Pancreas (tissue), 10 donors: ENCODE results near the gene EFNB2. TPM values are rescaled to one million over a fixed set of nuclear protein-coding genes. Genes with fewer than 3 reads are reported as not detected.

Experiments
- ATAC-seq, 4 donors: fragments of 200-7000 bp; cut with Tn5 transposase; one replicate each; pipeline versions ENCODE4 v1.8.0 to v1.9.1; 2020; ENCODE audit warnings: mild to moderate bottlenecking in 4 of 4, moderate library complexity in 4 of 4
- DNase-seq, 6 donors: peaks; one replicate each; pipeline ENCODE4 v3.0.0-alpha.2; 2020
- FAIRE-seq: peaks from 2 replicates; lab custom pipeline; 2012; peaks lifted over from hg19 to GRCh38; lab: Jason Lieb, UNC
- H3K27ac ChIP-seq, 4 donors: fragments of 200-600 bp; sonication (generic); 1 replicate in 3 of 4; 2 replicates in 1 of 4; pipeline versions ENCODE4 v1.5.0 to v1.8.0; 2020
- H3K27me3 ChIP-seq, 4 donors: fragments of 200-600 bp; one replicate each; pipeline ENCODE4 v1.8.0; 2021
- H3K36me3 ChIP-seq, 3 donors: fragments of 200-600 bp; sonication (generic) in 1 of 3; one replicate each; pipeline versions ENCODE4 v1.5.0 to v1.8.0; 2020 to 2021
- H3K4me1 ChIP-seq, 3 donors: fragments of 200-600 bp; one replicate each; pipeline ENCODE4 v1.8.0; 2021
- H3K4me3 ChIP-seq, 4 donors: fragments of 200-600 bp; sonication (generic) in 2 of 4; one replicate each; pipeline versions ENCODE4 v1.5.0 to v1.8.0; 2020 to 2021
- H3K9me3 ChIP-seq, 4 donors: fragments of 200-600 bp; one replicate each; pipeline ENCODE4 v1.8.0; 2021
- CTCF ChIP-seq, 4 donors: fragments of 200-600 bp; sonication (generic) in 3 of 4; IDR thresholded peaks; one replicate each; pipeline versions ENCODE4 v1.5.0 to v1.8.0; 2021; ENCODE audit warnings: antibody characterized with exemption in 4 of 4
- WGBS, 2 donors: extraction: QIAGEN DNeasy Blood & Tissue Kit; methylation state at CpG; one replicate each; pipeline ENCODE4 v1.1.7; 2013; 5-methylcytosine and 5-hydroxymethylcytosine counted together
- intact Hi-C, 3 donors: fragments of 100-400 bp; cut with DNase I; formaldehyde crosslinking; loops; one replicate each; pipeline versions ENCODE4 v1.11.1 to v1.14.2; 2022
- polyA plus RNA-seq, 2 donors: library from polyadenylated mRNA; stranded (reverse); fragments of 200-250 nt; gene quantifications; one replicate each; pipeline ENCODE4 v1.2.3, GENCODE V29; 2013
- total RNA-seq, 6 donors: library from RNA; stranded (reverse); fragmentation: NEBNext Ultra II Directional in 4 of 6; extraction: Animal tissue kit (Norgen Biotek cat#: 25700) in 4 of 6; gene quantifications; one replicate each; pipeline versions ENCODE4 v1.2.1 to v1.2.4, GENCODE V29; 2021 to 2023
- donor health status: healthy with polysubstance abuse.
- donor health status: DM: no; HTN: no; CAD: no; lungs with moderate emphysema.
- donor health status: DM: no; HTN: no; CAD: no.
- donor health status: control.
- donor health status: control.
- donor health status: Bipolar disorder and iron deficiency.
- donor health status: DM: yes; HTN: yes; CAD: no.
- donor health status: DM: no; HTN: no; CAD: no.
- donor health status: DM: no; HTN: no; CAD: no.
- donor health status: DM: yes; HTN: yes; CAD: no.

Gene EFNB2
- total and polyA plus RNA-seq, 8 donors, result 2.4 to 8.0 (median 3.0) TPM

GRCh38 chr13:106561551-106562170 is 26.2 kb upstream of the EFNB2 start:
- Histone ChIP-seq H3K27ac (peak overlapping the region in 1 of 4 donors; percentile 20), H3K36me3 (no peaks in the 10 kb centered on the region), H3K9me3 (no peaks in the 10 kb centered on the region), H3K4me3 (no peak overlapping the region), H3K27me3 (no peaks in the 10 kb centered on the region), H3K4me1 (peaks cover 12 to 43% (median 15%) of the 10 kb centered on the region in 3 donors)
- DNase-seq, result no peak
- peak in 3 of 4 donors; percentile 47 to 79 (median 49) for ATAC-seq
- no peak for TF ChIP-seq CTCF (IDR thresholded peaks at IDR 0.05)
- WGBS, 2 donors, result 55 to 60% methylated on average over 6 of the region's 6 CpGs
- intact Hi-C loops, result no loop called here
- FAIRE-seq, result no peak

GRCh38 chr13:106560821-106561220 is 25.4 kb upstream of the EFNB2 start:
- no peaks in the 10 kb centered on the region for H3K9me3 ChIP-seq
- FAIRE-seq, result no peak
- no peak overlapping the region for H3K4me3 ChIP-seq
- peaks cover 6 to 41% (median 11%) of the 10 kb centered on the region in 3 donors for H3K4me1 ChIP-seq
- intact Hi-C loops, result no loop called here
- H3K36me3 ChIP-seq, result peaks cover 0 to 2% (median 0%) of the 10 kb centered on the region in 3 donors
- 65 to 72% methylated on average over 1 of the region's 1 CpG for WGBS, 2 donors
- H3K27me3 ChIP-seq, result no peaks in the 10 kb centered on the region
- H3K27ac ChIP-seq, result no peak overlapping the region
- DNase-seq, result no peak
- TF ChIP-seq CTCF (IDR thresholded peaks at IDR 0.05), result no peak
- no peak for ATAC-seq

- no peak for TF ChIP-seq CTCF (IDR thresholded peaks at IDR 0.05)
- no peaks in the 10 kb centered on the region for H3K9me3 ChIP-seq
- ATAC-seq, result no peak
- no peak for FAIRE-seq
- H3K36me3 ChIP-seq, result peaks cover 0 to 12% (median 2%) of the 10 kb centered on the region in 3 donors
- H3K27me3 ChIP-seq, result no peaks in the 10 kb centered on the region
- peaks cover 0 to 22% (median 0%) of the 10 kb centered on the region in 3 donors for H3K4me1 ChIP-seq
- no peak overlapping the region for H3K4me3 ChIP-seq
- H3K27ac ChIP-seq, result no peak overlapping the region
- DNase-seq, result no peak
- intact Hi-C loops, result no loop called here
Observed at GRCh38 chr13:106558527-106558926, 23.1 kb upstream of the EFNB2 start.

GRCh38 chr13:106555631-106556328 is 20.3 kb upstream of the EFNB2 start:
- ATAC-seq, result no peak
- Histone ChIP-seq H3K27ac (no peak overlapping the region), H3K4me3 (no peak overlapping the region), H3K36me3 (peaks cover 0 to 12% (median 2%) of the 10 kb centered on the region in 3 donors), H3K9me3 (no peaks in the 10 kb centered on the region), H3K27me3 (no peaks in the 10 kb centered on the region), H3K4me1 (peaks cover 0 to 9% (median 0%) of the 10 kb centered on the region in 3 donors)
- FAIRE-seq, result no peak
- no peak for TF ChIP-seq CTCF (IDR thresholded peaks at IDR 0.05)
- intact Hi-C loops, result no loop called here
- WGBS, 2 donors, result 95 to 97% methylated on average over 4 of the region's 4 CpGs
- no peak for DNase-seq

- intact Hi-C loops, result no loop called here
- peaks cover 0 to 12% (median 2%) of the 10 kb centered on the region in 3 donors for H3K36me3 ChIP-seq
- WGBS, 2 donors, result 98 to 99% methylated on average over 3 of the region's 3 CpGs
- TF ChIP-seq CTCF (IDR thresholded peaks at IDR 0.05), result no peak
- no peaks in the 10 kb centered on the region for H3K9me3 ChIP-seq
- ATAC-seq (no peak), DNase-seq (no peak), FAIRE-seq (no peak)
- no peak overlapping the region for H3K27ac ChIP-seq
- H3K4me1 ChIP-seq, result no peaks in the 10 kb centered on the region
- no peaks in the 10 kb centered on the region for H3K27me3 ChIP-seq
- H3K4me3 ChIP-seq, result no peak overlapping the region
Observed at GRCh38 chr13:106551751-106552150, 16.3 kb upstream of the EFNB2 start.
